IMR-90 (cell line): ENCODE results near the gene TDRD3. TPM values are rescaled to one million over a fixed set of nuclear protein-coding genes. Genes with fewer than 3 reads are reported as not detected.

Experiments used
- ATAC-seq: fragments of 200-7000 bp; cut with Tn5 transposase; 2 replicates; pipeline ENCODE4 v1.9.1; 2020; ENCODE audit warnings: low read depth, mild to moderate bottlenecking, moderate library complexity
- BruUV-seq: library from RNA; stranded (reverse); fragments of 400-500 nt; replicated peaks from 2 replicates; lab custom pipeline; 2021; lab: Mats Ljungman, UMichigan
- CTCF ChIA-PET: fragments of 300-600 bp; formaldehyde crosslinking; extraction: SDS; loops from one replicate; lab custom pipeline; 2021; ENCODE audit warnings: antibody characterized with exemption; lab: Yijun Ruan, JAX
- POLR2A ChIA-PET: fragments of 300-600 bp; sonication (Branson Sonifier 250); formaldehyde crosslinking; loops from one replicate; lab custom pipeline; 2022; ENCODE audit warnings: antibody characterized with exemption; ENCODE audit not compliant: unreplicated experiment; lab: Charles Lee
- DNase-seq: peaks from one replicate; pipeline ENCODE4 v3.0.0; 2013
- H2AFZ ChIP-seq: replicated peaks from 2 replicates; pipeline ENCODE3; 2013; ENCODE audit warnings: low read length, mild to moderate bottlenecking; ENCODE audit not compliant: poor library complexity
- H2AK5ac ChIP-seq: 2 replicates; pipeline ENCODE4 v1.6.1; 2013; ENCODE audit warnings: low read depth, low read length, inconsistent platforms
- H2AK9ac ChIP-seq: replicated peaks from 2 replicates; pipeline ENCODE3; 2013; ENCODE audit warnings: mild to moderate bottlenecking, low read depth, low read length, moderate library complexity; ENCODE audit not compliant: poor library complexity
- H2BK120ac ChIP-seq: 2 replicates; pipeline ENCODE4 v1.6.1; 2013; ENCODE audit warnings: low read depth, low read length, inconsistent platforms
- H2BK15ac ChIP-seq: 3 replicates; pipeline ENCODE4 v1.6.1; 2013; ENCODE audit warnings: low read depth, low read length, inconsistent platforms
- H2BK20ac ChIP-seq: 2 replicates; pipeline ENCODE4 v1.6.1; 2013; ENCODE audit warnings: low read depth, mild to moderate bottlenecking, inconsistent platforms, low read length, moderate library complexity
- H2BK5ac ChIP-seq: 2 replicates; pipeline ENCODE4 v1.6.1; 2013; ENCODE audit warnings: mild to moderate bottlenecking, low read depth, low read length, inconsistent platforms; ENCODE audit not compliant: poor library complexity, severe bottlenecking
- H3K14ac ChIP-seq: replicated peaks from 2 replicates; pipeline ENCODE4 v1.6.1; 2013; ENCODE audit warnings: low read depth, low read length, inconsistent platforms
- H3K18ac ChIP-seq: 2 replicates; pipeline ENCODE4 v1.6.1; 2013; ENCODE audit warnings: low read depth, low read length, control low read depth
- H3K23ac ChIP-seq: 2 replicates; pipeline ENCODE4 v1.6.1; 2013; ENCODE audit warnings: low read depth, low read length, inconsistent platforms
- H3K27ac ChIP-seq: 2 replicates; pipeline ENCODE4 v1.5.1; 2013; ENCODE audit warnings: mild to moderate bottlenecking, control low read depth, low read length; ENCODE audit not compliant: insufficient read depth
- H3K27me3 ChIP-seq: 2 replicates; pipeline ENCODE4 v1.6.1; 2013; ENCODE audit warnings: low read length; ENCODE audit not compliant: control insufficient read depth, insufficient read depth
- H3K36me3 ChIP-seq: 2 replicates; pipeline ENCODE4 v1.6.1; 2013; ENCODE audit warnings: low read length, mixed read lengths; ENCODE audit not compliant: control insufficient read depth, insufficient read depth
- H3K4ac ChIP-seq: 2 replicates; pipeline ENCODE4 v1.6.1; 2013; ENCODE audit warnings: low read depth, low read length, inconsistent platforms
- H3K4me1 ChIP-seq: 2 replicates; pipeline ENCODE4 v1.6.1; 2013; ENCODE audit warnings: low read length, mixed read lengths; ENCODE audit not compliant: control insufficient read depth, insufficient read depth
- H3K4me2 ChIP-seq: 2 replicates; pipeline ENCODE4 v1.6.1; 2013; ENCODE audit warnings: low read depth, mild to moderate bottlenecking, control low read depth, low read length, moderate library complexity
- H3K4me3 ChIP-seq: 2 replicates; pipeline ENCODE4 v1.5.1; 2013; ENCODE audit warnings: low read depth, mild to moderate bottlenecking, control low read depth, low read length, moderate library complexity; ENCODE audit not compliant: insufficient read depth
- H3K56ac ChIP-seq: 2 replicates; pipeline ENCODE4 v1.6.1; 2013; ENCODE audit warnings: low read length, inconsistent platforms; ENCODE audit not compliant: insufficient read depth; ENCODE audit errors: extremely low read depth
- H3K79me1 ChIP-seq, 2 experiments: 2 replicates each; pipeline ENCODE4 v1.6.1; 2013; ENCODE audit warnings: low read length in 2 of 2, inconsistent platforms in 1 of 2, low read depth in 1 of 2
- H3K9ac ChIP-seq: 2 replicates; pipeline ENCODE4 v1.6.1; 2013; ENCODE audit warnings: low read depth, low read length, control low read depth
- H3K9me1 ChIP-seq: 2 replicates; pipeline ENCODE4 v1.6.1; 2013; ENCODE audit warnings: low read length, inconsistent platforms; ENCODE audit not compliant: insufficient read depth
- H3K9me3 ChIP-seq: 2 replicates; pipeline ENCODE4 v1.6.1; 2013; ENCODE audit warnings: low read length; ENCODE audit not compliant: control insufficient read depth, insufficient read depth
- H4K20me1 ChIP-seq: 2 replicates; pipeline ENCODE4 v1.6.1; 2013; ENCODE audit warnings: low read length, inconsistent platforms; ENCODE audit not compliant: insufficient read depth
- H4K5ac ChIP-seq: 2 replicates; pipeline ENCODE4 v1.6.1; 2013; ENCODE audit warnings: mild to moderate bottlenecking, low read depth, low read length, control low read depth
- H4K8ac ChIP-seq, 2 experiments: 2 replicates each; pipeline ENCODE4 v1.6.1; 2013; ENCODE audit warnings: low read depth in 2 of 2, low read length in 2 of 2, control low read depth in 1 of 2, inconsistent platforms in 1 of 2
- H4K91ac ChIP-seq: 2 replicates; pipeline ENCODE4 v1.6.1; 2013; ENCODE audit warnings: low read depth, low read length, inconsistent platforms; ENCODE audit not compliant: insufficient read depth
- BHLHE40 ChIP-seq: fragments of 150-350 bp; IDR thresholded peaks from 2 replicates; pipeline ENCODE4 v1.6.1; 2016; ENCODE audit warnings: mild to moderate bottlenecking, low read depth, low read length
- CEBPB ChIP-seq: IDR thresholded peaks from 2 replicates; pipeline ENCODE4 v1.6.1; 2012; ENCODE audit warnings: low read depth, low read length, improper control_type of control experiment
- CHD1 ChIP-seq: IDR thresholded peaks from 2 replicates; pipeline ENCODE4 v1.6.1; 2012; ENCODE audit warnings: low read depth, low read length, improper control_type of control experiment
- MXI1 ChIP-seq: IDR thresholded peaks from 2 replicates; pipeline ENCODE4 v1.6.1; 2012; ENCODE audit warnings: low read depth, mild to moderate bottlenecking, low read length, moderate library complexity, borderline replicate concordance
- RFX5 ChIP-seq: IDR thresholded peaks from 2 replicates; pipeline ENCODE4 v1.8.0; 2012; ENCODE audit warnings: low read depth, mild to moderate bottlenecking, low read length, moderate library complexity
- dilution Hi-C: fragments of 300-500 bp; cut with HindIII; formaldehyde crosslinking; loops from one replicate; pipeline ENCODE4 v1.14.3; 2018; ENCODE audit warnings: low sequenced_read_pairs; ENCODE audit not compliant: unreplicated experiment
- in situ Hi-C: fragments of 300-500 bp; cut with MboI; formaldehyde crosslinking; loops from 3 replicates; pipeline ENCODE4 v1.14.3; 2019; ENCODE audit warnings: low sequenced_read_pairs, inconsistent platforms, mixed read lengths
- intact Hi-C: fragments of 100-400 bp; cut with micrococcal nuclease; formaldehyde crosslinking; loops from 2 replicates; pipeline ENCODE4 v1.10.0; 2022
- polyA plus RNA-seq, 3 experiments: library from polyadenylated mRNA; depleted of rRNA; stranded (reverse); fragments of >200 nt; gene quantifications; 2 replicates each; pipeline ENCODE4 v1.2.3, GENCODE V29; 2012; ENCODE audit warnings: low replicate concordance in 1 of 3
- total RNA-seq: library from RNA; depleted of rRNA; stranded (reverse); fragments of >200 nt; gene quantifications from 2 replicates; pipeline ENCODE4 v1.2.3, GENCODE V29; 2012

Gene TDRD3
- total and polyA plus RNA-seq, 2 of the 4 experiments (the other 2 are of a cell fraction): 3.9 to 12.0 TPM

GRCh38 chr13:60519496-60519895, 122.5 kb downstream of the TDRD3 start:
- ATAC-seq: no peak
- BruUV-seq: no TSS peak

More at GRCh38 chr13:60519496-60519895, 122.5 kb downstream of the TDRD3 start:
- Histone ChIP-seq H3K4me3 (no peak overlapping the region), H3K79me1 (no peaks in the 10 kb centered on the region), H3K27me3 (no peaks in the 10 kb centered on the region), H2BK15ac (no peak overlapping the region), H4K91ac (no peak overlapping the region), H4K8ac (no peak overlapping the region), H3K4me1 (no peaks in the 10 kb centered on the region), H2AFZ (no peak overlapping the region), H3K14ac (no peak overlapping the region), H2AK5ac (no peak overlapping the region), H3K9me1 (no peaks in the 10 kb centered on the region), H3K9ac (no peak overlapping the region), H4K20me1 (no peaks in the 10 kb centered on the region), H3K4ac (no peak overlapping the region), H3K9me3 (no peaks in the 10 kb centered on the region), H2AK9ac (no peak overlapping the region), H3K36me3 (0 out of 2 replicates have a peak, but pooled peaks cover 1% of the 10 kb centered on the region), H2BK120ac (no peak overlapping the region), H3K56ac (no peak overlapping the region), H3K18ac (no peak overlapping the region), H3K23ac (no peak overlapping the region), H2BK5ac (no peak overlapping the region), H2BK20ac (no peak overlapping the region), H4K5ac (no peak overlapping the region), H3K27ac (no peak overlapping the region), H3K4me2 (no peak overlapping the region)
- ChIA-PET POLR2A (interaction anchor here (0.6 kb wide), 1 partner anchor 43 kb away, joined by 4 read pairs; no protein-coding TSS in a partner anchor), CTCF (no interaction called here)
- TF ChIP-seq CHD1: no peak
- TF ChIP-seq MXI1: no peak
- TF ChIP-seq CEBPB: no peak
- no peak for TF ChIP-seq RFX5
- TF ChIP-seq BHLHE40: no peak
- intact Hi-C loops: no loop called here
- in situ Hi-C loops: no loop called here
- dilution Hi-C loops: no loop called here
- DNase-seq: no peak
